ENCODE data around the gene SRRM3.
"Not testable (repeated sequence)": the region's sequence is repeated elsewhere in the genome, so short reads cannot be mapped to it uniquely, and the experiment has no call there.

The SRRM3 gene

DNA sequence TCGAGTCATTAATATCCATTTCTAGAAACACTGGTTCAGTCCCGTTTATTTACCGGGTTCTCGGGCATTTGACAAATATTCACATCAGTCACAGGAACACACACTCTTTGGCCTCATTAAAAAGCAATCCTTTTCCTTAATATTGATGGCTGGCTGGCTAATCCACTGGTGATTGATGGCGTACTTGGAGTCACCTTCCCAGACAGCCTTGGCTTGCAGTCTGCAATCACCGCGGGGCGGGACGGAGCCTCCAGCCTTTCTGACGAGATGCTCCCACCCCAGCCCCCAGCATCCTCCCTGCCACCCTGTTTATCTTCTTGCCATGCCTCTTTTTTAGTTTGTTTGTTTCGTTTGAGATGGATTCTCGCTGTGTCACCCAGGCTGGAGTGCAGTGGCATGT is 36.6 kb downstream of the SRRM3 start:
- H3K79me2 ChIP-seq (ENCODE audit: low read length): no peaks in the 10 kb centered on the region
- no peak overlapping the region for H3K4me3 ChIP-seq (ENCODE audit: low read length)
- no peaks in the 10 kb centered on the region for H3K27me3 ChIP-seq (ENCODE audit: low read depth, low read length)
- H2AFZ ChIP-seq (ENCODE audit: low read depth, low read length): no peak overlapping the region
- H3K4me1 ChIP-seq (ENCODE audit: low read length): no peaks in the 10 kb centered on the region
- TF ChIP-seq, protein P1, sequence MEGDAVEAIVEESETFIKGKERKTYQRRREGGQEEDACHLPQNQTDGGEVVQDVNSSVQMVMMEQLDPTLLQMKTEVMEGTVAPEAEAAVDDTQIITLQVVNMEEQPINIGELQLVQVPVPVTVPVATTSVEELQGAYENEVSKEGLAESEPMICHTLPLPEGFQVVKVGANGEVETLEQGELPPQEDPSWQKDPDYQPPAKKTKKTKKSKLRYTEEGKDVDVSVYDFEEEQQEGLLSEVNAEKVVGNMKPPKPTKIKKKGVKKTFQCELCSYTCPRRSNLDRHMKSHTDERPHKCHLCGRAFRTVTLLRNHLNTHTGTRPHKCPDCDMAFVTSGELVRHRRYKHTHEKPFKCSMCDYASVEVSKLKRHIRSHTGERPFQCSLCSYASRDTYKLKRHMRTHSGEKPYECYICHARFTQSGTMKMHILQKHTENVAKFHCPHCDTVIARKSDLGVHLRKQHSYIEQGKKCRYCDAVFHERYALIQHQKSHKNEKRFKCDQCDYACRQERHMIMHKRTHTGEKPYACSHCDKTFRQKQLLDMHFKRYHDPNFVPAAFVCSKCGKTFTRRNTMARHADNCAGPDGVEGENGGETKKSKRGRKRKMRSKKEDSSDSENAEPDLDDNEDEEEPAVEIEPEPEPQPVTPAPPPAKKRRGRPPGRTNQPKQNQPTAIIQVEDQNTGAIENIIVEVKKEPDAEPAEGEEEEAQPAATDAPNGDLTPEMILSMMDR (IDR thresholded peaks at IDR 0.05; ENCODE audit: low read depth, low read length): no peak
- no peak for TF ChIP-seq EZH2phosphoT487 (IDR thresholded peaks at IDR 0.05; ENCODE audit: low read depth)
- H4K20me1 ChIP-seq (ENCODE audit: insufficient read depth, low read length): no peaks in the 10 kb centered on the region
- H3K4me2 ChIP-seq (ENCODE audit: low read length): no peak overlapping the region
- H3K36me3 ChIP-seq (replicated peaks; ENCODE audit: low read depth, low read length): no peaks in the 10 kb centered on the region
- H3K9ac ChIP-seq (ENCODE audit: low read length): no peak overlapping the region
- H3K9me3 ChIP-seq (ENCODE audit: insufficient read depth, low read length): no peaks in the 10 kb centered on the region
- no peak overlapping the region for H3K27ac ChIP-seq (ENCODE audit: low read length)

GRCh38 chr7:76241141-76241540 is 39.4 kb downstream of the SRRM3 start:
- Histone ChIP-seq H3K79me2 (ENCODE audit: low read length) (no peaks in the 10 kb centered on the region), H3K9ac (ENCODE audit: low read length) (no peak overlapping the region), H4K20me1 (ENCODE audit: insufficient read depth, low read length) (no peaks in the 10 kb centered on the region), H2AFZ (ENCODE audit: low read depth, low read length) (no peak overlapping the region), H3K36me3 (replicated peaks; ENCODE audit: low read depth, low read length) (no peaks in the 10 kb centered on the region), H3K4me1 (ENCODE audit: low read length) (no peaks in the 10 kb centered on the region), H3K27me3 (ENCODE audit: low read depth, low read length) (no peaks in the 10 kb centered on the region), H3K4me2 (ENCODE audit: low read length) (no peak overlapping the region), H3K4me3 (ENCODE audit: low read length) (no peak overlapping the region), H3K9me3 (ENCODE audit: insufficient read depth, low read length) (no peaks in the 10 kb centered on the region), H3K27ac (ENCODE audit: low read length) (no peak overlapping the region)
- TF ChIP-seq, protein P1 (IDR thresholded peaks at IDR 0.05; ENCODE audit: low read depth, low read length): no peak
- TF ChIP-seq EZH2phosphoT487 (IDR thresholded peaks at IDR 0.05; ENCODE audit: low read depth): no peak

DNA sequence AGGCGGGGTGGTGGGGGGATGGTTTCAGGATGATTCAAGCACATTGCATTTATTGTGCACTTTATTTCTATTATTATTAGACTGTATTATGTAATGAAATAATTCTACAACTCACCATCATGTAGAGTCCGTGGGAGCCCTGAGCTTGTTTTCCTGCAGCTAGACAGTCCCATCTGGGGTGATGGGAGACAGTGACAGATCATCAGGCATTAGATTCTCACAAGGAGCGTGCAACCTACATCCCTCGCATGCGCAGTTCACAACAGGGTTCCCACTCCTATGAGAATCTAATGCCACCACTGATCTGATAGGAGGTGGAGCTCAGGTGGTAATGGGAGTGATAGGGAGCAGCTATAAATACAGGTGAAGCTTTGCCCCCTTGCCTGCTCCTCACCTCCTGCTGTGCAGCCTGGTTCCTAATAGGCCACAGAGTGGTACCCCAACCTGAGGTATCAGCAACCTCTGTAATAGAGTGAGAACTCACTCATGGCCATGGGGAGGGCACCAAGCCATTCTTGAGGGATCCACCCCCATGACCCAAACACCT is 40.9 kb downstream of the SRRM3 start:
- not testable (repeated sequence) for H3K27ac ChIP-seq (ENCODE audit: low read length); H3K79me2 ChIP-seq (ENCODE audit: low read length); H3K4me1 ChIP-seq (ENCODE audit: low read length); H3K36me3 ChIP-seq (replicated peaks; ENCODE audit: low read depth, low read length); H2AFZ ChIP-seq (ENCODE audit: low read depth, low read length); H3K27me3 ChIP-seq (ENCODE audit: low read depth, low read length); H3K9ac ChIP-seq (ENCODE audit: low read length); H4K20me1 ChIP-seq (ENCODE audit: insufficient read depth, low read length); H3K4me3 ChIP-seq (ENCODE audit: low read length); H3K9me3 ChIP-seq (ENCODE audit: insufficient read depth, low read length); H3K4me2 ChIP-seq (ENCODE audit: low read length)

- no peaks in the 10 kb centered on the region for H3K9me3 ChIP-seq (ENCODE audit: insufficient read depth, low read length)
- TF ChIP-seq EZH2phosphoT487 (IDR thresholded peaks at IDR 0.05; ENCODE audit: low read depth): no peak
- TF ChIP-seq, protein P1 (IDR thresholded peaks at IDR 0.05; ENCODE audit: low read depth, low read length): no peak
Observed at GRCh38 chr7:76244781-76245391, 43.2 kb downstream of the SRRM3 start.

More at GRCh38 chr7:76244781-76245391, 43.2 kb downstream of the SRRM3 start:
- H3K9ac ChIP-seq (ENCODE audit: low read length): no peak overlapping the region
- no peaks in the 10 kb centered on the region for H4K20me1 ChIP-seq (ENCODE audit: insufficient read depth, low read length)
- no peak overlapping the region for H3K4me3 ChIP-seq (ENCODE audit: low read length)
- H3K79me2 ChIP-seq (ENCODE audit: low read length): no peaks in the 10 kb centered on the region
- H3K27me3 ChIP-seq (ENCODE audit: low read depth, low read length): no peaks in the 10 kb centered on the region
- no peaks in the 10 kb centered on the region for H3K36me3 ChIP-seq (replicated peaks; ENCODE audit: low read depth, low read length)
- no peak overlapping the region for H2AFZ ChIP-seq (ENCODE audit: low read depth, low read length)
- H3K4me2 ChIP-seq (ENCODE audit: low read length): no peak overlapping the region
- H3K4me1 ChIP-seq (ENCODE audit: low read length): no peaks in the 10 kb centered on the region
- H3K27ac ChIP-seq (ENCODE audit: low read length): no peak overlapping the region
